GM12878 (cell line): ENCODE results near the gene PPP1R2C.

Experiments used
- CBX3 ChIP-seq: fragments of 200-600 bp; sonication (generic); IDR thresholded peaks from 2 replicates; pipeline ENCODE4 v1.6.1; 2016; ENCODE audit warnings: low read depth, borderline replicate concordance
- CHD1 ChIP-seq: IDR thresholded peaks from 2 replicates; pipeline ENCODE4 v1.6.1; 2012; ENCODE audit warnings: low read depth, low read length, improper control_type of control experiment
- CTCF ChIP-seq, 3 experiments: IDR thresholded peaks in 2 of 3; conservative IDR thresholded peaks in 1 of 3; 2 replicates each; pipeline ENCODE4 v1.5.1; 2011; ENCODE audit warnings: low read depth in 3 of 3, low read length in 3 of 3, mild to moderate bottlenecking in 3 of 3, control low read depth in 2 of 3, moderate library complexity in 2 of 3, inconsistent platforms in 1 of 3, mixed read lengths in 1 of 3; ENCODE audit not compliant: control insufficient read depth in 2 of 3, insufficient read depth in 1 of 3; ENCODE audit errors: extremely low read depth in 1 of 3
- EED ChIP-seq: sonication (generic); IDR thresholded peaks from 2 replicates; pipeline ENCODE4 v1.6.1; 2016; ENCODE audit warnings: antibody characterized with exemption, low read depth
- EP300 ChIP-seq, 2 experiments: fragments of 150-350 bp in 1 of 2; IDR thresholded peaks; 2 replicates each; pipeline ENCODE4 v1.6.1; 2011 to 2012; ENCODE audit warnings: low read depth in 2 of 2, low read length in 2 of 2, borderline replicate concordance in 1 of 2, improper control_type of control experiment in 1 of 2, inconsistent platforms in 1 of 2; ENCODE audit not compliant: control insufficient read depth in 1 of 2
- EZH2 ChIP-seq: IDR thresholded peaks from 2 replicates; pipeline ENCODE4 v1.6.1; 2012; ENCODE audit warnings: low read depth, mild to moderate bottlenecking, control low read depth, inconsistent platforms, low read length, borderline replicate concordance; ENCODE audit not compliant: control insufficient read depth
- HDAC6 ChIP-seq: fragments of 200-600 bp; sonication (generic); IDR thresholded peaks from one replicate; pipeline ENCODE4 v1.8.0; 2017; ENCODE audit warnings: antibody characterized with exemption; ENCODE audit not compliant: unreplicated experiment

- TF ChIP-seq CHD1 (no peak), EZH2 (no peak), CTCF (IDR thresholded peaks at IDR 0.05 in 2 of 3, conservative IDR thresholded peaks at IDR 0.05 in 1 of 3; ENCODE audit: control insufficient read depth in 2 of 3, extremely low read depth in 1 of 3, insufficient read depth in 1 of 3, low read depth in 3 of 3, low read length in 3 of 3) (no peak), EED (no peak), EP300 (IDR thresholded peaks at IDR 0.05; ENCODE audit: borderline replicate concordance in 1 of 2, control insufficient read depth in 1 of 2, low read depth in 2 of 2, low read length in 2 of 2) (no peak), CBX3 (no peak), HDAC6 (no peak)
These were observed 26.6 kb upstream of the PPP1R2C start for GRCh38 chrX:42804524-42804923.
